SK-N-MC (cell line): Measurements from ENCODE around the gene COL5A2.

ENCODE experiments used
- EZH2 ChIP-seq: fragments of 200-600 bp; sonication (generic); IDR thresholded peaks from one replicate; pipeline ENCODE4 v1.6.1; 2017; ENCODE audit warnings: antibody characterized with exemption
- POLR2AphosphoS5 ChIP-seq: IDR thresholded peaks from 2 replicates; pipeline ENCODE4 v1.6.1; 2012; ENCODE audit warnings: mild to moderate bottlenecking, low read depth, low read length, borderline replicate concordance

DNA sequence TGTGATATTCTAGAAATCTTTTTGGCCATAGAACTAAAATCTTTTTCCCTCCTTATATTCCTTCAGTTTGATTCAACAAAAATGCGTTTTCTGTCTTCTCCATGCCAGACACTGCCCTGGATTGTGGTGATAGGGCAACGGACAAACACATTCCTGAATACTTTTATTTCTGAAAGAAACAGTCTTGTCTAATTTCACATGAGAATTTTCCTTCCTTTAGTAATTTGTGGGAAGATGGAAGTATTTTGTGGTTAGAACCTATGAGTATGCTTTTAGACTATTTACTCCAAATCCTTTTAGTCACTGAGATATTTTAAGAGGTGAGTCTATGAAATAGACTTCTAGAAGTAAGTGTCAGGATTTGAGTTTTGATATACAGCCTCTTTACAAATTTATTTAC, 49.6 kb downstream of the COL5A2 start:
- TF ChIP-seq EZH2 (no peak), POLR2AphosphoS5 (no peak)
